ENCODE measurements around the gene AGER.

- TF ChIP-seq CTCF (IDR thresholded peaks at IDR 0.05; ENCODE audit: insufficient read depth, low read length, poor library complexity, severe bottlenecking) (no peak), EZH2phosphoT487 (conservative IDR thresholded peaks at IDR 0.05; ENCODE audit: low read length) (no peak)
Measured at GRCh38 chr6:32175322-32175710, 8.7 kb downstream of the AGER start.

Measured in SU-DHL-6 (cell line).